GM23338 (cell line): ENCODE measurements around the gene CNPY1. TPM values are rescaled to one million over a fixed set of nuclear protein-coding genes. Genes with fewer than 3 reads are reported as not detected.

Experiments used
- ATAC-seq: fragments of 200-7000 bp; cut with Tn5 transposase; 3 replicates; pipeline ENCODE4 v1.9.1; 2020
- DNase-seq: peaks from one replicate; pipeline ENCODE4 v3.0.0-alpha.2; 2015; ENCODE audit warnings: low spot score
- H2AFZ ChIP-seq: fragments of 200-600 bp; sonication (generic); 2 replicates; pipeline ENCODE4 v1.8.0; 2016; ENCODE audit warnings: antibody characterized with exemption, mild to moderate bottlenecking, moderate library complexity
- H3F3A ChIP-seq: fragments of 200-600 bp; sonication (generic); replicated peaks from 2 replicates; pipeline ENCODE4 v1.8.0; 2017; ENCODE audit warnings: antibody characterized with exemption, mixed run types, low read depth
- H3K27ac ChIP-seq: fragments of 200-600 bp; sonication (generic); 2 replicates; pipeline ENCODE4 v1.6.1; 2016; ENCODE audit warnings: low read depth
- H3K27me3 ChIP-seq: fragments of 200-600 bp; sonication (generic); 2 replicates; pipeline ENCODE4 v1.8.0; 2016; ENCODE audit warnings: mild to moderate bottlenecking, mixed run types, moderate library complexity; ENCODE audit not compliant: insufficient read depth
- H3K36me3 ChIP-seq: fragments of 200-600 bp; sonication (generic); 2 replicates; pipeline ENCODE4 v1.8.0; 2016; ENCODE audit warnings: mild to moderate bottlenecking; ENCODE audit not compliant: insufficient read depth
- H3K4me1 ChIP-seq: fragments of 200-600 bp; sonication (generic); 2 replicates; pipeline ENCODE4 v1.8.0; 2016; ENCODE audit warnings: mild to moderate bottlenecking, moderate library complexity; ENCODE audit not compliant: insufficient read depth
- H3K4me2 ChIP-seq: fragments of 200-600 bp; sonication (generic); 2 replicates; pipeline ENCODE4 v1.7.1; 2017; ENCODE audit warnings: mixed run types
- H3K4me3 ChIP-seq: fragments of 200-600 bp; sonication (generic); 2 replicates; pipeline ENCODE4 v1.6.1; 2016; ENCODE audit warnings: mixed run types
- H3K79me2 ChIP-seq: fragments of 200-600 bp; sonication (generic); replicated peaks from 2 replicates; pipeline ENCODE4 v1.8.0; 2017; ENCODE audit warnings: mild to moderate bottlenecking; ENCODE audit not compliant: insufficient read depth
- H3K9me2 ChIP-seq: fragments of 200-600 bp; sonication (generic); 2 replicates; pipeline ENCODE4 v1.8.0; 2017; ENCODE audit not compliant: insufficient read depth
- H4K20me1 ChIP-seq: fragments of 200-600 bp; sonication (generic); replicated peaks from 2 replicates; pipeline ENCODE4 v1.8.0; 2017; ENCODE audit warnings: mild to moderate bottlenecking; ENCODE audit not compliant: insufficient read depth
- H3K27ac Mint-ChIP-seq: 2 replicates; pipeline ENCODE4 v1.8.0; 2020; ENCODE audit warnings: inconsistent platforms, mild to moderate bottlenecking, moderate library complexity, mixed read lengths
- H3K27me3 Mint-ChIP-seq: 3 replicates; pipeline ENCODE4 v1.8.0; 2022; ENCODE audit warnings: low read depth, mild to moderate bottlenecking, moderate library complexity, mixed read lengths, inconsistent platforms; ENCODE audit not compliant: insufficient read depth, poor library complexity
- H3K36me3 Mint-ChIP-seq: 3 replicates; pipeline ENCODE4 v1.8.0; 2021; ENCODE audit warnings: low read depth, mild to moderate bottlenecking, inconsistent platforms, moderate library complexity, mixed read lengths
- H3K4me1 Mint-ChIP-seq: 3 replicates; pipeline ENCODE4 v1.8.0; 2020; ENCODE audit warnings: mild to moderate bottlenecking, inconsistent platforms, mixed read lengths
- H3K4me3 Mint-ChIP-seq: 3 replicates; pipeline ENCODE4 v1.8.0; 2021; ENCODE audit warnings: moderate library complexity, mild to moderate bottlenecking, inconsistent platforms, mixed read lengths
- H3K9me3 Mint-ChIP-seq: 3 replicates; pipeline ENCODE4 v1.8.0; 2020; ENCODE audit warnings: moderate library complexity, mild to moderate bottlenecking, inconsistent platforms, mixed read lengths
- CREB1 ChIP-seq: fragments of 250-450 bp; sonication (Bioruptor Pico); IDR thresholded peaks from 2 replicates; pipeline ENCODE4 v1.5.0; 2020; ENCODE audit warnings: low read depth, mild to moderate bottlenecking, moderate library complexity
- CTCF ChIP-seq, 2 experiments: fragments of 200-600 bp in 1 of 2; sonication (generic) in 1 of 2; conservative IDR thresholded peaks; 2 replicates each; pipeline versions ENCODE4 v1.5.1 to v1.6.1; 2016 to 2017; ENCODE audit warnings: antibody characterized with exemption in 2 of 2, low read depth in 2 of 2, mild to moderate bottlenecking in 2 of 2, moderate library complexity in 1 of 2
- ETS1 ChIP-seq: IDR thresholded peaks from 2 replicates; pipeline ENCODE4 v1.6.1; 2016; ENCODE audit warnings: antibody characterized with exemption
- EZH2 ChIP-seq: fragments of 200-600 bp; sonication (generic); IDR thresholded peaks from one replicate; pipeline ENCODE4 v1.8.0; 2017; ENCODE audit warnings: antibody characterized with exemption, mild to moderate bottlenecking, low read depth; ENCODE audit not compliant: unreplicated experiment
- EZH2phosphoT487 ChIP-seq: fragments of 200-600 bp; sonication (generic); IDR thresholded peaks from one replicate; pipeline ENCODE4 v1.8.1; 2018; ENCODE audit warnings: antibody characterized with exemption; ENCODE audit not compliant: unreplicated experiment
- JUNB ChIP-seq: IDR thresholded peaks from one replicate; pipeline ENCODE4 v1.6.1; 2016; ENCODE audit warnings: antibody characterized with exemption; ENCODE audit not compliant: unreplicated experiment
- POLR2AphosphoS5 ChIP-seq: IDR thresholded peaks from 2 replicates; pipeline ENCODE4 v1.6.1; 2016; ENCODE audit warnings: antibody characterized with exemption, low read depth
- STAT1 ChIP-seq: IDR thresholded peaks from one replicate; pipeline ENCODE4 v1.6.1; 2016; ENCODE audit warnings: antibody characterized with exemption; ENCODE audit not compliant: unreplicated experiment
- ZNF114 ChIP-seq: fragments of 250-450 bp; sonication (Bioruptor Pico); IDR thresholded peaks from 2 replicates; pipeline ENCODE4 v1.5.0; 2020; ENCODE audit warnings: mild to moderate bottlenecking, moderate library complexity
- ZNF331 ChIP-seq: fragments of 250-450 bp; sonication (Bioruptor Pico); IDR thresholded peaks from 2 replicates; pipeline ENCODE4 v1.5.0; 2020; ENCODE audit warnings: low read depth, mild to moderate bottlenecking, moderate library complexity
- polyA plus RNA-seq: library from polyadenylated mRNA; unstranded; fragments of >200 nt; fragmentation: Nextera tagmentation; extraction: Ambion mirVana; gene quantifications from 2 replicates; pipeline ENCODE4 v1.2.1, GENCODE V29; 2016
- total RNA-seq: library from RNA; depleted of rRNA; stranded (reverse); fragments of >200 nt; shearing (Covaris generic); gene quantifications from 2 replicates; pipeline ENCODE4 v1.2.3, GENCODE V29; 2014

The CNPY1 gene
- total and polyA plus RNA-seq, 2 experiments from 2014 or later, result not detected

- H3K4me3 Mint-ChIP-seq, result no peak overlapping the region
- TF ChIP-seq ETS1 (no peak), CREB1 (CRISPR knock-in tag) (no peak), STAT1 (no peak), CTCF (conservative IDR thresholded peaks at IDR 0.05; ENCODE audit: low read depth in 2 of 2) (no peak), POLR2AphosphoS5 (no peak), ZNF331 (CRISPR knock-in tag) (no peak), EZH2 (no peak), JUNB (no peak), EZH2phosphoT487 (no peak), ZNF114 (no peak)
- Histone ChIP-seq H3K27me3 (peaks cover 83% of the 10 kb centered on the region), H3K36me3 (no peaks in the 10 kb centered on the region), H2AFZ (no peak overlapping the region), H3K4me1 (peaks cover 12% of the 10 kb centered on the region), H3K4me2 (no peak overlapping the region), H4K20me1 (no peaks in the 10 kb centered on the region; the same call in 1 of the 2 replicates), H3K9me2 (no peaks in the 10 kb centered on the region), H3K79me2 (no peaks in the 10 kb centered on the region), H3K4me3 (no peak overlapping the region), H3K27ac (no peak overlapping the region), H3F3A (peaks cover 11% of the 10 kb centered on the region; the same call in 1 of the 2 replicates)
- H3K4me1 Mint-ChIP-seq, result peaks cover 34% of the 10 kb centered on the region
- ATAC-seq, result no peak
- no peaks in the 10 kb centered on the region; the same call in 2 of the 3 replicates for H3K9me3 Mint-ChIP-seq
- H3K36me3 Mint-ChIP-seq, result no peaks in the 10 kb centered on the region
- H3K27ac Mint-ChIP-seq, result no peak overlapping the region
- peaks cover 96% of the 10 kb centered on the region for H3K27me3 Mint-ChIP-seq
- DNase-seq, result no peak
These were observed 50.7 kb downstream of the CNPY1 start for GRCh38 chr7:155495440-155496248.

GRCh38 chr7:155494551-155494950 is 51.8 kb downstream of the CNPY1 start:
- Histone ChIP-seq H2AFZ (no peak overlapping the region), H4K20me1 (no peaks in the 10 kb centered on the region; the same call in 1 of the 2 replicates), H3K4me3 (no peak overlapping the region), H3K9me2 (no peaks in the 10 kb centered on the region), H3F3A (peaks cover 13% of the 10 kb centered on the region; the same call in 1 of the 2 replicates), H3K27ac (no peak overlapping the region), H3K4me2 (no peak overlapping the region), H3K4me1 (peaks cover 19% of the 10 kb centered on the region), H3K36me3 (no peaks in the 10 kb centered on the region), H3K27me3 (peaks cover 83% of the 10 kb centered on the region), H3K79me2 (no peaks in the 10 kb centered on the region)
- no peak for DNase-seq
- Mint-ChIP-seq H3K4me1 (peaks cover 37% of the 10 kb centered on the region), H3K9me3 (no peaks in the 10 kb centered on the region; the same call in 2 of the 3 replicates), H3K4me3 (no peak overlapping the region), H3K27me3 (peaks cover 94% of the 10 kb centered on the region), H3K36me3 (no peaks in the 10 kb centered on the region), H3K27ac (no peak overlapping the region)
- ATAC-seq, result no peak
- TF ChIP-seq POLR2AphosphoS5 (no peak), CTCF (conservative IDR thresholded peaks at IDR 0.05; ENCODE audit: low read depth in 2 of 2) (no peak), JUNB (no peak), ZNF331 (CRISPR knock-in tag) (no peak), ETS1 (no peak), CREB1 (CRISPR knock-in tag) (no peak)
